GM19468 (cell line): ENCODE results near the gene TRH.

Experiments
- ATAC-seq: cut with Tn5 transposase; IDR thresholded peaks from one replicate; pipeline ENCODE4 v1.9.1; 2021; ENCODE audit warnings: mild to moderate bottlenecking, moderate library complexity, moderate number of reproducible peaks; ENCODE audit not compliant: unreplicated experiment; ENCODE audit errors: extremely low read depth

Gene TRH

GRCh38 chr3:129974564-129974832, at the start of gene TRH:
Gene TRH, plus strand, starts transcription at chr3:129974720. Its CDS starts 1,097 bp downstream, at chr3:129975817.
- no peak for ATAC-seq

- no peak for ATAC-seq
Measured at GRCh38 chr3:129927072-129927471, 47.4 kb upstream of the TRH start.

GRCh38 chr3:129929383-129929782, 45.1 kb upstream of the TRH start:
- no peak for ATAC-seq

GRCh38 chr3:129933471-129933870, 41.0 kb upstream of the TRH start:
- no peak for ATAC-seq

GRCh38 chr3:129934234-129935123, 40.0 kb upstream of the TRH start:
- ATAC-seq: no peak

- ATAC-seq: no peak
Measured at GRCh38 chr3:129936757-129937156, 37.8 kb upstream of the TRH start.

- ATAC-seq: no peak
Measured at GRCh38 chr3:129937717-129938116, 36.8 kb upstream of the TRH start.

GRCh38 chr3:129938140-129938930, 36.2 kb upstream of the TRH start:
- ATAC-seq: no peak

GRCh38 chr3:129940086-129940485, 34.4 kb upstream of the TRH start:
- ATAC-seq: no peak

- ATAC-seq: no peak
Measured at GRCh38 chr3:129942296-129942695, 32.2 kb upstream of the TRH start.

- ATAC-seq: no peak
Measured at GRCh38 chr3:129943020-129943419, 31.5 kb upstream of the TRH start.

GRCh38 chr3:129944709-129945108, 29.8 kb upstream of the TRH start:
- no peak for ATAC-seq

GRCh38 chr3:129947538-129948240, 26.8 kb upstream of the TRH start:
- no peak for ATAC-seq

GRCh38 chr3:129950318-129951046, 24.0 kb upstream of the TRH start:
- ATAC-seq: no peak

- no peak for ATAC-seq
Measured at GRCh38 chr3:129952556-129953355, 21.8 kb upstream of the TRH start.

- ATAC-seq: no peak
Measured at GRCh38 chr3:129953621-129954020, 20.9 kb upstream of the TRH start.

GRCh38 chr3:129954514-129954913, 20.0 kb upstream of the TRH start:
- no peak for ATAC-seq

- no peak for ATAC-seq
Measured at GRCh38 chr3:129956936-129957335, 17.6 kb upstream of the TRH start.

GRCh38 chr3:129958755-129959154, 15.8 kb upstream of the TRH start:
- ATAC-seq: no peak
